ENCODE data around the gene ACTG1. TPM values are rescaled to one million over a fixed set of nuclear protein-coding genes. Genes with fewer than 3 reads are reported as not detected.

The ACTG1 gene
- total and polyA plus RNA-seq, 2 of the 4 experiments (the other 2 are of a cell fraction), result 10,907 to 15,732 TPM

DNA sequence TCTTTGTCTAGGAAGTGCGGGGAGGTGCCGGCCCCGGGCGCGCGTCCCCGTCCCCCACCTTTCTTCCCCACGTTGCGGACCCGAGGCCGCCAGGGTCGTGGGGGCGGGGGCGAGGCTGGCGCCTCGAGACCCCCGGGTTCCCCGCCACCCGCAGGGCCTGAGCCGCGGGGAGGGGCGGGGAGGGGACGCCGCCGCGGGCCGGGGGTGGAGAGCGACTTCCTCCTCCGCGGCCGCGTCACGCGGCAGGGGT lies 1.8 kb upstream of the ACTG1 start:
- H3K4me3 ChIP-seq (ENCODE audit: insufficient read depth, low read depth, low read length), result peak overlapping the region; percentile 43
- TF ChIP-seq CHD1 (IDR thresholded peaks at IDR 0.05; ENCODE audit: low read depth, low read length) (no peak), CEBPB (IDR thresholded peaks at IDR 0.05; ENCODE audit: low read depth, low read length) (no peak), RFX5 (IDR thresholded peaks at IDR 0.05; ENCODE audit: low read depth, low read length) (no peak), SMC3 (IDR thresholded peaks at IDR 0.05; ENCODE audit: low read depth, low read length) (no peak), BHLHE40 (IDR thresholded peaks at IDR 0.05; ENCODE audit: low read depth, low read length) (no peak), RAD21 (IDR thresholded peaks at IDR 0.05; ENCODE audit: low read length) (no peak), FOS (IDR thresholded peaks at IDR 0.05; ENCODE audit: low read depth, low read length) (no peak), RCOR1 (IDR thresholded peaks at IDR 0.05; ENCODE audit: insufficient replicate concordance, low read length) (no peak), MAZ (IDR thresholded peaks at IDR 0.05; ENCODE audit: borderline replicate concordance, low read depth, low read length) (no peak), MAFK (IDR thresholded peaks at IDR 0.05; ENCODE audit: low read depth, low read length) (no peak), NFE2L2 (IDR thresholded peaks at IDR 0.05; ENCODE audit: low read depth, low read length) (no peak), MXI1 (IDR thresholded peaks at IDR 0.05; ENCODE audit: borderline replicate concordance, low read depth, low read length) (no peak), POLR2A (IDR thresholded peaks at IDR 0.05; ENCODE audit: low read depth, low read length) (no peak)
- TF ChIP-seq, protein P1, sequence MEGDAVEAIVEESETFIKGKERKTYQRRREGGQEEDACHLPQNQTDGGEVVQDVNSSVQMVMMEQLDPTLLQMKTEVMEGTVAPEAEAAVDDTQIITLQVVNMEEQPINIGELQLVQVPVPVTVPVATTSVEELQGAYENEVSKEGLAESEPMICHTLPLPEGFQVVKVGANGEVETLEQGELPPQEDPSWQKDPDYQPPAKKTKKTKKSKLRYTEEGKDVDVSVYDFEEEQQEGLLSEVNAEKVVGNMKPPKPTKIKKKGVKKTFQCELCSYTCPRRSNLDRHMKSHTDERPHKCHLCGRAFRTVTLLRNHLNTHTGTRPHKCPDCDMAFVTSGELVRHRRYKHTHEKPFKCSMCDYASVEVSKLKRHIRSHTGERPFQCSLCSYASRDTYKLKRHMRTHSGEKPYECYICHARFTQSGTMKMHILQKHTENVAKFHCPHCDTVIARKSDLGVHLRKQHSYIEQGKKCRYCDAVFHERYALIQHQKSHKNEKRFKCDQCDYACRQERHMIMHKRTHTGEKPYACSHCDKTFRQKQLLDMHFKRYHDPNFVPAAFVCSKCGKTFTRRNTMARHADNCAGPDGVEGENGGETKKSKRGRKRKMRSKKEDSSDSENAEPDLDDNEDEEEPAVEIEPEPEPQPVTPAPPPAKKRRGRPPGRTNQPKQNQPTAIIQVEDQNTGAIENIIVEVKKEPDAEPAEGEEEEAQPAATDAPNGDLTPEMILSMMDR (conservative IDR thresholded peaks at IDR 0.05; ENCODE audit: low read depth, low read length), result no peak
- TF ChIP-seq, protein P2, sequence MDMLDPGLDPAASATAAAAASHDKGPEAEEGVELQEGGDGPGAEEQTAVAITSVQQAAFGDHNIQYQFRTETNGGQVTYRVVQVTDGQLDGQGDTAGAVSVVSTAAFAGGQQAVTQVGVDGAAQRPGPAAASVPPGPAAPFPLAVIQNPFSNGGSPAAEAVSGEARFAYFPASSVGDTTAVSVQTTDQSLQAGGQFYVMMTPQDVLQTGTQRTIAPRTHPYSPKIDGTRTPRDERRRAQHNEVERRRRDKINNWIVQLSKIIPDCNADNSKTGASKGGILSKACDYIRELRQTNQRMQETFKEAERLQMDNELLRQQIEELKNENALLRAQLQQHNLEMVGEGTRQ (IDR thresholded peaks at IDR 0.05; ENCODE audit: low read depth, low read length), result no peak
- TF ChIP-seq, protein P3, sequence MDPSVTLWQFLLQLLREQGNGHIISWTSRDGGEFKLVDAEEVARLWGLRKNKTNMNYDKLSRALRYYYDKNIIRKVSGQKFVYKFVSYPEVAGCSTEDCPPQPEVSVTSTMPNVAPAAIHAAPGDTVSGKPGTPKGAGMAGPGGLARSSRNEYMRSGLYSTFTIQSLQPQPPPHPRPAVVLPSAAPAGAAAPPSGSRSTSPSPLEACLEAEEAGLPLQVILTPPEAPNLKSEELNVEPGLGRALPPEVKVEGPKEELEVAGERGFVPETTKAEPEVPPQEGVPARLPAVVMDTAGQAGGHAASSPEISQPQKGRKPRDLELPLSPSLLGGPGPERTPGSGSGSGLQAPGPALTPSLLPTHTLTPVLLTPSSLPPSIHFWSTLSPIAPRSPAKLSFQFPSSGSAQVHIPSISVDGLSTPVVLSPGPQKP (IDR thresholded peaks at IDR 0.05; ENCODE audit: borderline replicate concordance, low read depth, low read length), result no peak
- H3K18ac ChIP-seq (ENCODE audit: low read depth, low read length), result peak overlapping the region; percentile 77; the same call in 1 of the 2 replicates
- peak overlapping the region; percentile 90 for H2BK120ac ChIP-seq (ENCODE audit: low read depth, low read length)
- no peak for DNase-seq
- CTCF ChIA-PET, result no interaction called here
- H3K14ac ChIP-seq (replicated peaks; ENCODE audit: low read depth, low read length), result peak overlapping the region; percentile 98
- in situ Hi-C loops (cut with MboI; ENCODE audit: low sequenced_read_pairs), result no loop called here
- peaks cover 28% of the 10 kb centered on the region for H3K36me3 ChIP-seq (ENCODE audit: control insufficient read depth, insufficient read depth, low read length)
- H3K56ac ChIP-seq (ENCODE audit: extremely low read depth, insufficient read depth, low read length), result peak overlapping the region; percentile 94; the same call in 1 of the 2 replicates
- H2AK5ac ChIP-seq (ENCODE audit: low read depth, low read length), result peak overlapping the region; percentile 99
- POLR2A ChIA-PET (ENCODE audit: unreplicated experiment), result interaction anchor here (0.5 to 0.6 kb wide), 2 partner anchors 43 to 1567 kb away, joined by 3 to 5 read pairs; no protein-coding TSS in a partner anchor
- H3K23ac ChIP-seq (ENCODE audit: low read depth, low read length), result peak overlapping the region; percentile 88; the same call in 1 of the 2 replicates
- no peaks in the 10 kb centered on the region for H3K9me3 ChIP-seq (ENCODE audit: control insufficient read depth, insufficient read depth, low read length)
- H3K27me3 ChIP-seq (ENCODE audit: control insufficient read depth, insufficient read depth, low read length), result no peaks in the 10 kb centered on the region
- no peak overlapping the region for H2BK20ac ChIP-seq (ENCODE audit: low read depth, low read length)
- H3K79me1 ChIP-seq (ENCODE audit: low read depth in 1 of 2, low read length in 2 of 2), result peaks cover 6 to 61% of the 10 kb centered on the region in 2 experiments; a peak in 3 of 4 replicates
- peak overlapping the region; percentile 92 to 96 for H4K8ac ChIP-seq (ENCODE audit: low read depth in 2 of 2, low read length in 2 of 2)
- peak overlapping the region; percentile 99 for H3K27ac ChIP-seq (ENCODE audit: insufficient read depth, low read length)
- peak overlapping the region; percentile 86 for H2AFZ ChIP-seq (replicated peaks; ENCODE audit: low read length, poor library complexity)
- H3K4ac ChIP-seq (ENCODE audit: low read depth, low read length), result peak overlapping the region; percentile 99
- H3K9ac ChIP-seq (ENCODE audit: low read depth, low read length), result peak overlapping the region; percentile 97
- BruUV-seq (replicated peaks), result no TSS peak
- no peak; the same call in 1 of the 2 replicates for ATAC-seq (ENCODE audit: low read depth)
- peak overlapping the region; percentile 100 for H2AK9ac ChIP-seq (replicated peaks; ENCODE audit: low read depth, low read length, poor library complexity)
- dilution Hi-C loops (cut with HindIII; ENCODE audit: low sequenced_read_pairs, unreplicated experiment), result no loop called here
- H4K91ac ChIP-seq (ENCODE audit: insufficient read depth, low read depth, low read length), result peak overlapping the region; percentile 99
- H3K4me2 ChIP-seq (ENCODE audit: low read depth, low read length), result peak overlapping the region; percentile 74
- intact Hi-C loops (cut with micrococcal nuclease), result no loop called here
- 0% methylated on average over 17 of the region's 34 CpGs; no CpG with 5 or more reads in 1 of the 2 experiments for WGBS, 2 experiments (ENCODE audit: extremely low coverage in 2 of 2, insufficient read length in 1 of 2)
- H4K20me1 ChIP-seq (ENCODE audit: insufficient read depth, low read length), result peaks cover 58% of the 10 kb centered on the region
- peaks cover 30% of the 10 kb centered on the region for H3K4me1 ChIP-seq (ENCODE audit: control insufficient read depth, insufficient read depth, low read length)
- H2BK15ac ChIP-seq (ENCODE audit: low read depth, low read length), result peak overlapping the region; percentile 82; the same call in 1 of the 3 replicates
- no peaks in the 10 kb centered on the region for H3K9me1 ChIP-seq (ENCODE audit: insufficient read depth, low read length)
- peak overlapping the region; percentile 95 for H4K5ac ChIP-seq (ENCODE audit: low read depth, low read length)
- H2BK5ac ChIP-seq (ENCODE audit: low read depth, low read length, poor library complexity, severe bottlenecking), result peak overlapping the region; percentile 95
